Activated B cell treated with CpG ODN at 0.5 μM for 24 hours (primary cell): ENCODE measurements around the gene SAV1. TPM values are rescaled to one million over a fixed set of nuclear protein-coding genes. Genes with fewer than 3 reads are reported as not detected.

Source experiments
- ATAC-seq: fragments of 200-7000 bp; cut with Tn5 transposase; one replicate; pipeline ENCODE4 v1.10.0; 2021; ENCODE audit warnings: low read depth, mild to moderate bottlenecking, moderate library complexity
- CTCF ChIA-PET: fragments of 350-600 bp; sonication (Branson Sonifier 250); formaldehyde crosslinking; loops from one replicate; lab custom pipeline; 2021; ENCODE audit warnings: antibody characterized with exemption; lab: Charles Lee
- POLR2A ChIA-PET: fragments of 350-600 bp; sonication (Branson Sonifier 250); formaldehyde crosslinking; loops from one replicate; lab custom pipeline; 2021; ENCODE audit warnings: antibody characterized with exemption; lab: Charles Lee
- DNase-seq: peaks from one replicate; pipeline ENCODE4 v3.0.0; 2022
- H3K27ac Mint-ChIP-seq: one replicate; pipeline ENCODE4 v1.8.0; 2020; ENCODE audit warnings: mixed read lengths
- H3K27me3 Mint-ChIP-seq: one replicate; pipeline ENCODE4 v1.8.0; 2021; ENCODE audit warnings: mixed read lengths
- H3K36me3 Mint-ChIP-seq: one replicate; pipeline ENCODE4 v1.8.0; 2021; ENCODE audit warnings: low read depth, mixed read lengths
- H3K4me1 Mint-ChIP-seq: one replicate; pipeline ENCODE4 v1.8.0; 2021; ENCODE audit warnings: mixed read lengths
- H3K4me3 Mint-ChIP-seq: one replicate; pipeline ENCODE4 v1.8.0; 2020; ENCODE audit warnings: mild to moderate bottlenecking, mixed read lengths
- H3K9me3 Mint-ChIP-seq: one replicate; pipeline ENCODE4 v1.8.0; 2020; ENCODE audit warnings: mixed read lengths
- CTCF ChIP-seq: fragments of 200-600 bp; IDR thresholded peaks from one replicate; pipeline ENCODE4 v1.8.0; 2022; ENCODE audit warnings: antibody characterized with exemption, mild to moderate bottlenecking
- intact Hi-C: fragments of 100-400 bp; cut with micrococcal nuclease; formaldehyde crosslinking; loops from one replicate; pipeline ENCODE4 v1.15.1; 2024
- total RNA-seq: library from RNA; stranded (reverse); gene quantifications from 2 replicates; pipeline ENCODE4 v1.2.3, GENCODE V29; 2022

Gene SAV1
- total RNA-seq, 1 donor from 2014 or later, result 33.3 TPM

- Mint-ChIP-seq H3K4me3 (no peak overlapping the region), H3K27me3 (no peaks in the 10 kb centered on the region), H3K36me3 (no peaks in the 10 kb centered on the region), H3K9me3 (no peaks in the 10 kb centered on the region), H3K27ac (no peak overlapping the region), H3K4me1 (no peaks in the 10 kb centered on the region)
- POLR2A ChIA-PET, result interaction anchor here (0.6 to 0.8 kb wide), 2 partner anchors 12 to 60 kb away, joined by 3 to 4 read pairs; no protein-coding TSS in a partner anchor
- CTCF ChIA-PET, result interaction anchor here (0.9 kb wide), 1 partner anchor 108 kb away, joined by 6 read pairs; no protein-coding TSS in a partner anchor
- ATAC-seq, result no peak
- no peak for DNase-seq
- intact Hi-C loops, result no loop called here
- no peak for TF ChIP-seq CTCF
These were observed 61.6 kb downstream of the SAV1 start for GRCh38 chr14:50606468-50606867.

GRCh38 chr14:50605766-50606165 lies 62.3 kb downstream of the SAV1 start:
- ATAC-seq (no peak), DNase-seq (no peak)
- TF ChIP-seq CTCF, result no peak
- CTCF ChIA-PET, result interaction anchor here (0.9 kb wide), 1 partner anchor 108 kb away, joined by 6 read pairs; no protein-coding TSS in a partner anchor
- H3K27ac Mint-ChIP-seq, result no peak overlapping the region
- intact Hi-C loops, result no loop called here
- H3K4me1 Mint-ChIP-seq, result no peaks in the 10 kb centered on the region
- no peak overlapping the region for H3K4me3 Mint-ChIP-seq
- no peaks in the 10 kb centered on the region for H3K27me3 Mint-ChIP-seq
- no peaks in the 10 kb centered on the region for H3K36me3 Mint-ChIP-seq
- no peaks in the 10 kb centered on the region for H3K9me3 Mint-ChIP-seq
- POLR2A ChIA-PET, result no interaction called here

GRCh38 chr14:50603565-50603964 lies 64.5 kb downstream of the SAV1 start:
- TF ChIP-seq CTCF, result no peak
- DNase-seq, result no peak
- Mint-ChIP-seq H3K27ac (no peak overlapping the region), H3K4me1 (no peaks in the 10 kb centered on the region), H3K4me3 (no peak overlapping the region), H3K36me3 (no peaks in the 10 kb centered on the region), H3K27me3 (no peaks in the 10 kb centered on the region), H3K9me3 (no peaks in the 10 kb centered on the region)
- ChIA-PET CTCF (interaction anchor here (1.0 kb wide), 1 partner anchor 257 kb away, joined by 3 read pairs; no protein-coding TSS in a partner anchor), POLR2A (no interaction called here)
- intact Hi-C loops, result no loop called here
- ATAC-seq, result no peak

- Mint-ChIP-seq H3K27me3 (no peaks in the 10 kb centered on the region), H3K4me3 (no peak overlapping the region), H3K27ac (no peak overlapping the region), H3K9me3 (no peaks in the 10 kb centered on the region), H3K36me3 (no peaks in the 10 kb centered on the region), H3K4me1 (no peaks in the 10 kb centered on the region)
- ChIA-PET CTCF (interaction anchor here (0.8 to 2.4 kb wide), 6 partner anchors 19 to 258 kb away, joined by 3 to 23 read pairs (median 5); no protein-coding TSS in a partner anchor), POLR2A (interaction anchor here (0.6 kb wide), 1 partner anchor 154 kb away, joined by 10 read pairs; no protein-coding TSS in a partner anchor)
- ATAC-seq (no peak), DNase-seq (no peak)
- TF ChIP-seq CTCF, result no peak
- intact Hi-C loops, result no loop called here
These were observed 66.1 kb downstream of the SAV1 start for GRCh38 chr14:50602035-50602434.

- Mint-ChIP-seq H3K4me3 (no peak overlapping the region), H3K36me3 (no peaks in the 10 kb centered on the region), H3K27me3 (no peaks in the 10 kb centered on the region), H3K27ac (no peak overlapping the region), H3K9me3 (no peaks in the 10 kb centered on the region), H3K4me1 (no peaks in the 10 kb centered on the region)
- intact Hi-C loops, result no loop called here
- ChIA-PET CTCF (interaction anchor here (0.6 to 2.4 kb wide), 15 partner anchors 10 to 834 kb away, joined by 3 to 23 read pairs (median 5); no protein-coding TSS in a partner anchor), POLR2A (interaction anchor here (0.6 kb wide), 1 partner anchor 154 kb away, joined by 10 read pairs; no protein-coding TSS in a partner anchor)
- DNase-seq (no peak), ATAC-seq (no peak)
- TF ChIP-seq CTCF, result no peak
These were observed 66.7 kb downstream of the SAV1 start for GRCh38 chr14:50601394-50601793.
